Testis (tissue), 2 donors: ENCODE measurements around the gene GLRA3.

Experiments used
- POLR2A ChIP-seq: fragments of 450-650 bp; IDR thresholded peaks from one replicate; pipeline ENCODE4 v1.6.1; 2017; ENCODE audit warnings: antibody characterized with exemption, mild to moderate bottlenecking, moderate library complexity
- TF ChIP-seq, protein P1 (sequence below), 3 experiments: fragments of 450-650 bp in 2 of 3; fragments of 200-600 bp in 1 of 3; sonication (generic) in 1 of 3; IDR thresholded peaks; one replicate each; pipeline ENCODE4 v1.5.1; 2016 to 2019; ENCODE audit warnings: antibody characterized with exemption in 3 of 3, mild to moderate bottlenecking in 2 of 3, moderate library complexity in 1 of 3

- TF ChIP-seq, protein P1, sequence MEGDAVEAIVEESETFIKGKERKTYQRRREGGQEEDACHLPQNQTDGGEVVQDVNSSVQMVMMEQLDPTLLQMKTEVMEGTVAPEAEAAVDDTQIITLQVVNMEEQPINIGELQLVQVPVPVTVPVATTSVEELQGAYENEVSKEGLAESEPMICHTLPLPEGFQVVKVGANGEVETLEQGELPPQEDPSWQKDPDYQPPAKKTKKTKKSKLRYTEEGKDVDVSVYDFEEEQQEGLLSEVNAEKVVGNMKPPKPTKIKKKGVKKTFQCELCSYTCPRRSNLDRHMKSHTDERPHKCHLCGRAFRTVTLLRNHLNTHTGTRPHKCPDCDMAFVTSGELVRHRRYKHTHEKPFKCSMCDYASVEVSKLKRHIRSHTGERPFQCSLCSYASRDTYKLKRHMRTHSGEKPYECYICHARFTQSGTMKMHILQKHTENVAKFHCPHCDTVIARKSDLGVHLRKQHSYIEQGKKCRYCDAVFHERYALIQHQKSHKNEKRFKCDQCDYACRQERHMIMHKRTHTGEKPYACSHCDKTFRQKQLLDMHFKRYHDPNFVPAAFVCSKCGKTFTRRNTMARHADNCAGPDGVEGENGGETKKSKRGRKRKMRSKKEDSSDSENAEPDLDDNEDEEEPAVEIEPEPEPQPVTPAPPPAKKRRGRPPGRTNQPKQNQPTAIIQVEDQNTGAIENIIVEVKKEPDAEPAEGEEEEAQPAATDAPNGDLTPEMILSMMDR (IDR thresholded peaks at IDR 0.05) = no peak
- TF ChIP-seq POLR2A = no peak
These were observed 76.0 kb downstream of the GLRA3 start for GRCh38 chr4:174753021-174753420.
